ENCODE results near the gene GPR155. TPM values are rescaled to one million over a fixed set of nuclear protein-coding genes. Genes with fewer than 3 reads are reported as not detected.

Gene GPR155
- total RNA-seq, 1 donor from 2014 or later: 11.0 TPM

- H3K27ac ChIP-seq (ENCODE audit: low read depth, low read length): no peak overlapping the region
- H2AFZ ChIP-seq (ENCODE audit: low read depth, low read length): peak overlapping the region; percentile 64
- H3K27ac Mint-ChIP-seq (ENCODE audit: unreplicated experiment): no peak overlapping the region
Measured at GRCh38 chr2:174473796-174474195, 13.0 kb downstream of the GPR155 start.

DNA sequence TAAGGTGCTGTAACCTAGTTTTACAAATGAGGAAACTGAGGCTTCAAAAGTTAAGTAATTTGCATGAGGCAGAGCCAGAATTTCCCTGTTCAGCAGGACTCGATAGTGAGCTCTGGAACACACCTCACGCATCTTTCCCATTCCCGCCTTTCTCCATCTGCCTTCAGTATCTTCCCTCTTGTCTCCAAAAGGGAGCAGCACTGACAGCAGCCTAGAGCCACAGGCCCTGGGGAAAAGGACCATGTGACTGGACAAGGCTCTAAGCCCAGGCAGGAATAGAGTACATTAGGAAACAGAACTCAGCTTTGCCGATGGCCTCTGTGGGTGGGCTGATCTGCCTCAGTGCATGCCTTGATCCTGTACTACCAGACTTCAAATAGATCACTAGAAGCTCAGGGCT is 21.5 kb downstream of the GPR155 start:
- H3K4me3 ChIP-seq (ENCODE audit: insufficient read depth, low read depth, low read length): no peak overlapping the region
- TF ChIP-seq, protein P1, sequence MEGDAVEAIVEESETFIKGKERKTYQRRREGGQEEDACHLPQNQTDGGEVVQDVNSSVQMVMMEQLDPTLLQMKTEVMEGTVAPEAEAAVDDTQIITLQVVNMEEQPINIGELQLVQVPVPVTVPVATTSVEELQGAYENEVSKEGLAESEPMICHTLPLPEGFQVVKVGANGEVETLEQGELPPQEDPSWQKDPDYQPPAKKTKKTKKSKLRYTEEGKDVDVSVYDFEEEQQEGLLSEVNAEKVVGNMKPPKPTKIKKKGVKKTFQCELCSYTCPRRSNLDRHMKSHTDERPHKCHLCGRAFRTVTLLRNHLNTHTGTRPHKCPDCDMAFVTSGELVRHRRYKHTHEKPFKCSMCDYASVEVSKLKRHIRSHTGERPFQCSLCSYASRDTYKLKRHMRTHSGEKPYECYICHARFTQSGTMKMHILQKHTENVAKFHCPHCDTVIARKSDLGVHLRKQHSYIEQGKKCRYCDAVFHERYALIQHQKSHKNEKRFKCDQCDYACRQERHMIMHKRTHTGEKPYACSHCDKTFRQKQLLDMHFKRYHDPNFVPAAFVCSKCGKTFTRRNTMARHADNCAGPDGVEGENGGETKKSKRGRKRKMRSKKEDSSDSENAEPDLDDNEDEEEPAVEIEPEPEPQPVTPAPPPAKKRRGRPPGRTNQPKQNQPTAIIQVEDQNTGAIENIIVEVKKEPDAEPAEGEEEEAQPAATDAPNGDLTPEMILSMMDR (IDR thresholded peaks at IDR 0.05; ENCODE audit: insufficient read depth, low read depth, low read length): no peak
- no peak for TF ChIP-seq EZH2 (IDR thresholded peaks at IDR 0.05; ENCODE audit: insufficient read depth, low read length)
- no peaks in the 10 kb centered on the region for H3K27me3 ChIP-seq (ENCODE audit: insufficient read depth, low read length)
- H3K4me1 ChIP-seq (ENCODE audit: insufficient read depth, low read length): no peaks in the 10 kb centered on the region
- Mint-ChIP-seq H3K27ac (ENCODE audit: unreplicated experiment) (no peak overlapping the region), H3K4me1 (ENCODE audit: low read depth, unreplicated experiment) (no peaks in the 10 kb centered on the region), H3K9me3 (ENCODE audit: unreplicated experiment) (no peaks in the 10 kb centered on the region), H3K4me3 (ENCODE audit: unreplicated experiment) (no peak overlapping the region), H3K36me3 (ENCODE audit: low read depth, unreplicated experiment) (peaks cover 3% of the 10 kb centered on the region), H3K27me3 (ENCODE audit: low read depth, unreplicated experiment) (no peaks in the 10 kb centered on the region)
- no peaks in the 10 kb centered on the region for H4K20me1 ChIP-seq (ENCODE audit: insufficient read depth, low read length)
- H3K4me2 ChIP-seq (ENCODE audit: low read length): no peak overlapping the region
- no peak for FAIRE-seq
- no peak overlapping the region for H3K9ac ChIP-seq (ENCODE audit: low read length)
- no peaks in the 10 kb centered on the region for H3K36me3 ChIP-seq (ENCODE audit: insufficient read depth, low read length)
- no peaks in the 10 kb centered on the region for H3K9me3 ChIP-seq (ENCODE audit: insufficient read depth, low read depth, low read length)
- no peak overlapping the region for H2AFZ ChIP-seq (ENCODE audit: low read depth, low read length)
- no peaks in the 10 kb centered on the region for H3K79me2 ChIP-seq (ENCODE audit: insufficient read depth, low read length)
- DNase-seq (ENCODE audit: low read depth): no peak
- H3K27ac ChIP-seq (ENCODE audit: low read depth, low read length): no peak overlapping the region

More at GRCh38 chr2:174473796-174474195, 13.0 kb downstream of the GPR155 start:
- Histone ChIP-seq H3K36me3 (ENCODE audit: insufficient read depth, low read length) (no peaks in the 10 kb centered on the region), H4K20me1 (ENCODE audit: insufficient read depth, low read length) (no peaks in the 10 kb centered on the region), H3K4me2 (ENCODE audit: low read length) (peak overlapping the region; percentile 21), H3K4me1 (ENCODE audit: insufficient read depth, low read length) (peaks cover 6% of the 10 kb centered on the region), H3K79me2 (ENCODE audit: insufficient read depth, low read length) (no peaks in the 10 kb centered on the region), H3K4me3 (ENCODE audit: insufficient read depth, low read depth, low read length) (no peak overlapping the region), H3K9me3 (ENCODE audit: insufficient read depth, low read depth, low read length) (no peaks in the 10 kb centered on the region), H3K9ac (ENCODE audit: low read length) (no peak overlapping the region), H3K27me3 (ENCODE audit: insufficient read depth, low read length) (no peaks in the 10 kb centered on the region)
- DNase-seq (ENCODE audit: low read depth) (peak; percentile 9), FAIRE-seq (no peak)
- Mint-ChIP-seq H3K36me3 (ENCODE audit: low read depth, unreplicated experiment) (no peaks in the 10 kb centered on the region), H3K9me3 (ENCODE audit: unreplicated experiment) (no peaks in the 10 kb centered on the region), H3K27me3 (ENCODE audit: low read depth, unreplicated experiment) (no peaks in the 10 kb centered on the region), H3K4me1 (ENCODE audit: low read depth, unreplicated experiment) (peaks cover 5% of the 10 kb centered on the region), H3K4me3 (ENCODE audit: unreplicated experiment) (no peak overlapping the region)
- no peak for TF ChIP-seq EZH2 (IDR thresholded peaks at IDR 0.05; ENCODE audit: insufficient read depth, low read length)
- TF ChIP-seq, protein P1 (IDR thresholded peaks at IDR 0.05; ENCODE audit: insufficient read depth, low read depth, low read length): no peak

DNA sequence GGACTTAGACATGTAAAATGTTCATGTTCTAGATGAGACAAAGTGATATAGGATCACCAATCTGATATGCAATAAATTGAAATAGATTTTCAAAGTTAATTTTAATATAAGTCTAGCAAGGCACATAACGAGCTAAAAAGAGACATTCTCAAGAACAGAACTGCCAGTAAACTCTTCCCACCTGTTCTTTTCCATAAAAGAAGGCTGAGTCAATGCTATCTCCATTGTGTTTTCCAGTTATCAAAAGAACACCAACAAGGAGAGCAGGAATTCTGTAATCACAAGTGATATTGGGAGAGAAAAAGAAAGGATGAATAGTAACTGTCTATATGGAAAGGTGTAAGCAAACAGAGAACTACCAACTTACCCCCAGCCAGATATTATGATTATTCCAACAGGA is 25.6 kb downstream of the GPR155 start:
- H3K79me2 ChIP-seq (ENCODE audit: insufficient read depth, low read length): no peaks in the 10 kb centered on the region
- DNase-seq (ENCODE audit: low read depth) (no peak), FAIRE-seq (no peak)
- no peak overlapping the region for H2AFZ ChIP-seq (ENCODE audit: low read depth, low read length)
- no peak overlapping the region for H3K4me2 ChIP-seq (ENCODE audit: low read length)
- no peaks in the 10 kb centered on the region for H4K20me1 ChIP-seq (ENCODE audit: insufficient read depth, low read length)
- H3K27me3 ChIP-seq (ENCODE audit: insufficient read depth, low read length): no peaks in the 10 kb centered on the region
- H3K27ac ChIP-seq (ENCODE audit: low read depth, low read length): no peak overlapping the region
- H3K4me3 ChIP-seq (ENCODE audit: insufficient read depth, low read depth, low read length): no peak overlapping the region
- Mint-ChIP-seq H3K9me3 (ENCODE audit: unreplicated experiment) (no peaks in the 10 kb centered on the region), H3K4me3 (ENCODE audit: unreplicated experiment) (no peak overlapping the region), H3K36me3 (ENCODE audit: low read depth, unreplicated experiment) (no peaks in the 10 kb centered on the region), H3K27me3 (ENCODE audit: low read depth, unreplicated experiment) (no peaks in the 10 kb centered on the region), H3K27ac (ENCODE audit: unreplicated experiment) (no peak overlapping the region), H3K4me1 (ENCODE audit: low read depth, unreplicated experiment) (no peaks in the 10 kb centered on the region)
- H3K36me3 ChIP-seq (ENCODE audit: insufficient read depth, low read length): no peaks in the 10 kb centered on the region
- TF ChIP-seq EZH2 (IDR thresholded peaks at IDR 0.05; ENCODE audit: insufficient read depth, low read length): no peak
- TF ChIP-seq, protein P1 (IDR thresholded peaks at IDR 0.05; ENCODE audit: insufficient read depth, low read depth, low read length): no peak
- H3K9me3 ChIP-seq (ENCODE audit: insufficient read depth, low read depth, low read length): no peaks in the 10 kb centered on the region
- H3K9ac ChIP-seq (ENCODE audit: low read length): no peak overlapping the region
- H3K4me1 ChIP-seq (ENCODE audit: insufficient read depth, low read length): no peaks in the 10 kb centered on the region

Data from astrocyte (in vitro differentiated cells and primary cell).